Measurements from ENCODE around the gene ANKZF1.

Gene ANKZF1

DNA sequence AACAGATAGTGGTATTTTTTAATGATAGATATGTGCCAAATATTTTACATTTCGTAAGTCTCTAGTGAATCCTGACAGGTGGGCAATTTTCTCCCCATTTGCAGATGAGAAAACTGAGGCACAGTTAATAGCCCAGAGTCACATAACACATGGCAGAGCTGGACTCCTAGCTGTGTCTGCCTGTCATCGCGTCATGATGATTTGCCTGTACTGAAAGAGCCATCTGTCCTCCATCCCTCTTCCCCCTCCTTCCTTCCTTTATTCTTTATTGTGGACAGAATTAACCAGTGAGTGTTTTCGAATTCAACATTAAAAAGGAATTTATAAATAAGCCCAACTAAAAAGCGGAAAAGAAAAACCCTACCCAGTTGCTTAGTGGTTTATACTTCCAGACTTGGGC, 52.8 kb downstream of the ANKZF1 start:
- no peak for DNase-seq (ENCODE audit: insufficient read length, low spot score)
- no peak for FAIRE-seq
- no peak for TF ChIP-seq POLR2A (IDR thresholded peaks at IDR 0.05; ENCODE audit: low read depth, low read length)

DNA sequence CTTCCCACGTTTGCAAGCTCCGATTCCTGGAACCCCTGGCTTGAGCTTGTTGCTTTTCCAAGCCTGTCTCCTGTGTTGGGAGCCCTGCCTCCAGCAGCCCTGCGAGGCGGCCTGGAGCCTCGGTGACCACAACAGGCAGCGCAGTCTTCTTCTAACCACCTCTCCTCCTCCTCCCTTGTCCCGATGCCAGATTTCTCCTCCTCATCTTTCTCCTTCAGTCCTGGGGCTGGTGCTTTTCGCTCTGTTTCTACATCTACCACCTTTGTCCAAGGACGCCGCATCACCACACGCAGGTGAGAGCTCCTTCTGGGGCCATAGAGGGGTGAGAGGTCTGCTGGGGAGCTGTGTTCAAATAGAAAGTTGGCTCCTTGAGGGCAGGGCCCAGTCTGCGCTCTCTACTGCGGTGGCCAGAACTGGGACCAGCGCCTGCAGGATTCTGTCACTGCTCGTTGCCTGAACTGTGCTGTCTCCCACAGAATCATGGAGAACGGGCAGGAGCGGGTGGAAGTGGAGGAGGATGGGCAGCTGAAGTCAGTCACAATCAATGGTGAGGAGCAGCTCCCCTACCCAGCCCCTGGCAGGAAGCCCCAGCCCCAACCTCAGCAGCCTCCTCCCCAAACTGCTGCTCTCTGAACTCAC, 53.5 kb downstream of the ANKZF1 start:
- TF ChIP-seq POLR2A (IDR thresholded peaks at IDR 0.05; ENCODE audit: low read depth, low read length) = no peak
- DNase-seq (ENCODE audit: insufficient read length, low spot score) = no peak
- FAIRE-seq = no peak

GRCh38 chr2:219284501-219285372, 55.1 kb downstream of the ANKZF1 start:
- DNase-seq (ENCODE audit: insufficient read length, low spot score) (no peak), FAIRE-seq (no peak)

GRCh38 chr2:219285373-219285735, 55.7 kb downstream of the ANKZF1 start:
- no peak for TF ChIP-seq POLR2A (IDR thresholded peaks at IDR 0.05; ENCODE audit: low read depth, low read length)
- no peak for DNase-seq (ENCODE audit: insufficient read length, low spot score)
- FAIRE-seq = no peak

More at GRCh38 chr2:219284501-219285372, 55.1 kb downstream of the ANKZF1 start:
- no peak for TF ChIP-seq POLR2A (IDR thresholded peaks at IDR 0.05; ENCODE audit: low read depth, low read length)

GRCh38 chr2:219285894-219286425, 56.4 kb downstream of the ANKZF1 start:
- no peak for FAIRE-seq
- no peak for TF ChIP-seq POLR2A (IDR thresholded peaks at IDR 0.05; ENCODE audit: low read depth, low read length)

More at GRCh38 chr2:219285894-219286425, 56.4 kb downstream of the ANKZF1 start:
- no peak for DNase-seq (ENCODE audit: insufficient read length, low spot score)
